ENCODE results near the gene PUS1. TPM values are rescaled to one million over a fixed set of nuclear protein-coding genes. Genes with fewer than 3 reads are reported as not detected.
A peak's percentile ranks its signal among the peaks of the same experiment; 100 is the strongest.
"Not testable (repeated sequence)": the region's sequence is repeated elsewhere in the genome, so short reads cannot be mapped to it uniquely, and the experiment has no call there.

Gene PUS1
- total RNA-seq, 2 experiments from 2014 or later = 43.5 to 78.3 TPM

DNA sequence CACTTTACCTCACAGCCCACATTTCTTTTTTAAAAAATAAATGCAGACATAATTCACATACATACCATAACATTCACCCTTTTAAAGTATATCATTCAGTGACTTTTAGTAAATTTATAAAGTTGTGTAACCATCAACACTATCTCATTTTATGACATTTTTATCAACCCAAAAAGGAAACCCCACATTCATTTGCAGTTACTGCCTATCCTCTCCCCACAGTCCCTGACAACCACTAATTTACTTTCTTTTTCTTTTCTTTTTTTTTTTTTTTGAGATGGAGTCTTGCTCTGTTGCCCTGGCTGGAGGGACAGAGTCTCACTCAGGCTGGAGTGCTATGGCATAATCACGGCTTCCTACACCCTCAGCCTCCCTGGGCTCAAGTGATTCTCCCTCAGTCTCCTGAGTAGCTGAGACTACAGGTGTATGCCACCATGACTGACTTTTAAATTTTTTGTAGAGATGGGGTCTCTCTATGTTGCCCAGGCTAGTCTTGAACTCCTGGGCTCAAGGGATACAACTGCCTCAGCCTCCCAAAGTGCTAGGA lies 19.2 kb downstream of the PUS1 start:
- Histone ChIP-seq H4K20me1 (ENCODE audit: insufficient read depth, low read length) (peaks cover 9% of the 10 kb centered on the region; the same call in 1 of the 2 replicates), H3K4me2 (ENCODE audit: low read length) (no peak overlapping the region), H3K27ac (ENCODE audit: low read depth, low read length, poor library complexity, severe bottlenecking) (no peak overlapping the region), H3K9me2 (ENCODE audit: insufficient read depth, low read length) (no peaks in the 10 kb centered on the region), H2AFZ (ENCODE audit: low read length) (no peak overlapping the region), H3K4me3 (ENCODE audit: low read depth, low read length, poor library complexity, severe bottlenecking) (no peak overlapping the region), H3K79me2 (ENCODE audit: insufficient read depth, low read depth, low read length) (peaks cover 31% of the 10 kb centered on the region), H3K9me3 (ENCODE audit: low read length) (no peaks in the 10 kb centered on the region), H3K4me1 (ENCODE audit: insufficient read depth, low read length, poor library complexity, severe bottlenecking) (peaks cover 7% of the 10 kb centered on the region), H3K36me3 (ENCODE audit: insufficient read depth, low read length) (peaks cover 37% of the 10 kb centered on the region)
- CTCF ChIA-PET (ENCODE audit: unreplicated experiment) = no interaction called here
- intact Hi-C loops (cut with micrococcal nuclease; ENCODE audit: unreplicated experiment) = no loop called here
- DNase-seq (ENCODE audit: low spot score) = no peak
- TF ChIP-seq, protein P1, sequence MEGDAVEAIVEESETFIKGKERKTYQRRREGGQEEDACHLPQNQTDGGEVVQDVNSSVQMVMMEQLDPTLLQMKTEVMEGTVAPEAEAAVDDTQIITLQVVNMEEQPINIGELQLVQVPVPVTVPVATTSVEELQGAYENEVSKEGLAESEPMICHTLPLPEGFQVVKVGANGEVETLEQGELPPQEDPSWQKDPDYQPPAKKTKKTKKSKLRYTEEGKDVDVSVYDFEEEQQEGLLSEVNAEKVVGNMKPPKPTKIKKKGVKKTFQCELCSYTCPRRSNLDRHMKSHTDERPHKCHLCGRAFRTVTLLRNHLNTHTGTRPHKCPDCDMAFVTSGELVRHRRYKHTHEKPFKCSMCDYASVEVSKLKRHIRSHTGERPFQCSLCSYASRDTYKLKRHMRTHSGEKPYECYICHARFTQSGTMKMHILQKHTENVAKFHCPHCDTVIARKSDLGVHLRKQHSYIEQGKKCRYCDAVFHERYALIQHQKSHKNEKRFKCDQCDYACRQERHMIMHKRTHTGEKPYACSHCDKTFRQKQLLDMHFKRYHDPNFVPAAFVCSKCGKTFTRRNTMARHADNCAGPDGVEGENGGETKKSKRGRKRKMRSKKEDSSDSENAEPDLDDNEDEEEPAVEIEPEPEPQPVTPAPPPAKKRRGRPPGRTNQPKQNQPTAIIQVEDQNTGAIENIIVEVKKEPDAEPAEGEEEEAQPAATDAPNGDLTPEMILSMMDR (conservative IDR thresholded peaks at IDR 0.05; ENCODE audit: low read length) = no peak
- TF ChIP-seq EZH2phosphoT487 (IDR thresholded peaks at IDR 0.05; ENCODE audit: borderline replicate concordance, low read depth, low read length) = no peak
- POLR2A ChIA-PET = no interaction called here
- BruUV-seq (replicated peaks) = no TSS peak

GRCh38 chr12:131948713-131949430 lies 19.8 kb downstream of the PUS1 start:
- peak overlapping the region; percentile 14; the same call in 1 of the 2 replicates for H2AFZ ChIP-seq (ENCODE audit: low read length)
- CTCF ChIA-PET (ENCODE audit: unreplicated experiment); H3K27ac ChIP-seq (ENCODE audit: low read depth, low read length, poor library complexity, severe bottlenecking); DNase-seq (ENCODE audit: low spot score); H3K9me3 ChIP-seq (ENCODE audit: low read length); POLR2A ChIA-PET; BruUV-seq (replicated peaks); H3K9me2 ChIP-seq (ENCODE audit: insufficient read depth, low read length); H3K4me1 ChIP-seq (ENCODE audit: insufficient read depth, low read length, poor library complexity, severe bottlenecking): not testable (repeated sequence)
- H3K36me3 ChIP-seq (ENCODE audit: insufficient read depth, low read length) = peaks cover 34% of the 10 kb centered on the region
- H3K4me3 ChIP-seq (ENCODE audit: low read depth, low read length, poor library complexity, severe bottlenecking) = peak overlapping the region; percentile 92
- intact Hi-C loops (cut with micrococcal nuclease; ENCODE audit: unreplicated experiment) = loop anchor here (1.0 kb wide), 2 partner anchors 20 to 113 kb away; partner anchors contain the start of gene PUS1
- H3K79me2 ChIP-seq (ENCODE audit: insufficient read depth, low read depth, low read length) = peaks cover 37% of the 10 kb centered on the region
- peaks cover 13% of the 10 kb centered on the region; the same call in 1 of the 2 replicates for H4K20me1 ChIP-seq (ENCODE audit: insufficient read depth, low read length)
- peak overlapping the region; percentile 67 for H3K4me2 ChIP-seq (ENCODE audit: low read length)

DNA sequence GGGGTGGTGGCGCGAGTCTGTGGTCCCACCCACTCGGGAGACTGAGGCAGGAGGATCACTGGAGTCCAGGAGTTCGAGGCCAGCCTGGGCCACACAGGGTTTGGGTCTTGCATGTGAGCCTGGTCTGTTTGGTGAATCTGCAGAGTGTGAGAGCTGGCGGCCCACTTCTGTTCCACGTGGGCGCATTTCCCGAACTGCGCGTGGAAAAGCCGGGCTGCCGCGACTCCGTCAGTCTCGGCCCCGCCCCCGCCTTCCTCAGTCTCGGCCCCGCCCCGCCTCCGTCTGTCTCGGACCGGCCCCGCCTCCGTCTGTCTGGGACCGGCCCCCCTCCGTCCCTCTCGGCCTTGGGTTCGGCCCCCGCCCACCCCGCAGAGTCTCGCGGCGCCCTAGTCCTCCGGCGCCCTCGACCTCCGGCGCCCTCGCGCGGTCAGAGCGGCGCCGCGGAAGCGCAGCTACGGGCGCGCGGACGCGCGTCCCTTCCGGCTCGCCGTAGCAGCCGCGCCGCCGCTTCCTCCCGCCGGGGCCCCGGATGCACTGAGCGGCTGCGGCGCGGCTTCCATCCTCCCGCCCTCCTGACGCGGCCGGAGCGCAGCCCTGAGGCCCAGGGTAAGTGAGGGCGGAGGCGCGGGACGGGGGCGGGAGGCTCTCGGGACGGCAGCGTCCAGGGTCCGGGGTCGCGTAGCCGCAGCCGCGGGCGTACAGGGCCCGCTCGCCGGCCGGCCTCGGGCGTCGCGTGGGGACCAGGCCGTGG lies 20.5 kb downstream of the PUS1 start, which contains the start of gene EP400:
EP400 (plus strand) TSS at position 512 of the 751 bp plus-strand sequence. CDS start 10,678 bp downstream, outside the sequence.
- Histone ChIP-seq H3K36me3 (ENCODE audit: insufficient read depth, low read length) (peaks cover 27% of the 10 kb centered on the region), H3K79me2 (ENCODE audit: insufficient read depth, low read depth, low read length) (peaks cover 45% of the 10 kb centered on the region), H3K4me1 (ENCODE audit: insufficient read depth, low read length, poor library complexity, severe bottlenecking) (peaks cover 7% of the 10 kb centered on the region), H3K4me2 (ENCODE audit: low read length) (peak within 1 kb of the TSS; percentile 67), H4K20me1 (ENCODE audit: insufficient read depth, low read length) (peaks cover 13% of the 10 kb centered on the region; the same call in 1 of the 2 replicates), H3K9me3 (ENCODE audit: low read length) (no peaks in the 10 kb centered on the region), H3K9me2 (ENCODE audit: insufficient read depth, low read length) (no peaks in the 10 kb centered on the region), H2AFZ (ENCODE audit: low read length) (peak within 1 kb of the TSS; percentile 57), H3K27ac (ENCODE audit: low read depth, low read length, poor library complexity, severe bottlenecking) (peak within 1 kb of the TSS; percentile 55), H3K4me3 (ENCODE audit: low read depth, low read length, poor library complexity, severe bottlenecking) (peak within 1 kb of the TSS; percentile 92)
- TF ChIP-seq EZH2phosphoT487 (IDR thresholded peaks at IDR 0.05; ENCODE audit: borderline replicate concordance, low read depth, low read length) = no peak
- TF ChIP-seq, protein P1 (conservative IDR thresholded peaks at IDR 0.05; ENCODE audit: low read length) = peak; percentile 71
- CTCF ChIA-PET (ENCODE audit: unreplicated experiment) = interaction anchor here (1.0 kb wide), 1 partner anchor 49 kb away, joined by 3 read pairs; no protein-coding TSS in a partner anchor
- POLR2A ChIA-PET = no interaction called here
- intact Hi-C loops (cut with micrococcal nuclease; ENCODE audit: unreplicated experiment) = loop anchor here (1.0 kb wide), 2 partner anchors 20 to 113 kb away; partner anchors contain the start of gene PUS1
- no TSS peak for BruUV-seq (replicated peaks)
- peak; percentile 94 for DNase-seq (ENCODE audit: low spot score)
